ENCODE results near the gene PDE8B.
"Not testable (repeated sequence)": the region's sequence is repeated elsewhere in the genome, so short reads cannot be mapped to it uniquely, and the experiment has no call there.

PDE8B gene

GRCh38 chr5:77454123-77454522 lies 243.6 kb downstream of the PDE8B start:
- no peak for TF ChIP-seq CTCF (IDR thresholded peaks at IDR 0.05; ENCODE audit: low read depth, low read length)
- H3K4me3 ChIP-seq (ENCODE audit: low read depth, low read length): no peak overlapping the region

DNA sequence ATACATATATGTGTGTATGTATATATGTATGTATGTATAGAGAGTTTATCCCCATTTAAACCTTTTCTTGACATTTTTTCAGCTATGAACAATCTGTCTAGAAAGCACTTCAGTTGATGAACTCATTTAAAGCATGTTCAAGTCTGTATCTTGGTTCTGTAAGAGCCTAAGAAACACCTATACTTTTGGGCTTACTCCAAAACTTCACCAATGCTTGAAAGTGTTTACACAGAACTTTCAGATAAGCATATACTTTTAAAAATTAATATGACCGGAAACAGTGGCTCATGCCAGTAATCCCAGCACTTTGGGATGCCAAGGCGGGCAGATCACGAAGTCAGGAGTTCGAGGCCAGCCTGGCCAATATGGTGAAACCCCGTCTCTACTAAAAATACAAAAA lies 250.8 kb downstream of the PDE8B start:
- H3K4me3 ChIP-seq (ENCODE audit: low read depth, low read length): no peak overlapping the region
- TF ChIP-seq CTCF (IDR thresholded peaks at IDR 0.05; ENCODE audit: low read depth, low read length): no peak

- TF ChIP-seq CTCF (IDR thresholded peaks at IDR 0.05; ENCODE audit: low read depth, low read length): no peak
- no peak overlapping the region for H3K4me3 ChIP-seq (ENCODE audit: low read depth, low read length)
These were observed 253.4 kb downstream of the PDE8B start for GRCh38 chr5:77463905-77464304.

- not testable (repeated sequence) for H3K4me3 ChIP-seq (ENCODE audit: low read depth, low read length)
These were observed 258.4 kb downstream of the PDE8B start for GRCh38 chr5:77468875-77469274.

GRCh38 chr5:77475041-77475440 lies 264.6 kb downstream of the PDE8B start:
- not testable (repeated sequence) for H3K4me3 ChIP-seq (ENCODE audit: low read depth, low read length)
